GM12878 (cell line): ENCODE results near the gene MSANTD2.

Source experiments
- E2F4 ChIP-seq: IDR thresholded peaks from 2 replicates; pipeline ENCODE4 v1.6.1; 2012; ENCODE audit warnings: low read depth, low read length, improper control_type of control experiment
- POLR2A ChIP-seq: IDR thresholded peaks from 2 replicates; pipeline ENCODE4 v1.6.1; 2011; ENCODE audit warnings: low read depth, mild to moderate bottlenecking, low read length
- SMAD5 ChIP-seq: IDR thresholded peaks from 2 replicates; pipeline ENCODE4 v1.6.1; 2016; ENCODE audit warnings: antibody characterized with exemption, low read depth
- TCF7 ChIP-seq: IDR thresholded peaks from 2 replicates; pipeline ENCODE4 v1.6.1; 2014; ENCODE audit warnings: antibody characterized with exemption, borderline replicate concordance
- TF ChIP-seq, protein P1 (sequence below), 3 experiments: IDR thresholded peaks in 2 of 3; conservative IDR thresholded peaks in 1 of 3; 2 replicates each; pipeline ENCODE4 v1.5.1; 2011; ENCODE audit warnings: low read depth in 3 of 3, low read length in 3 of 3, mild to moderate bottlenecking in 3 of 3, control low read depth in 2 of 3, moderate library complexity in 2 of 3, inconsistent platforms in 1 of 3, mixed read lengths in 1 of 3; ENCODE audit not compliant: control insufficient read depth in 2 of 3, insufficient read depth in 1 of 3; ENCODE audit errors: extremely low read depth in 1 of 3

GRCh38 chr11:124748481-124749343 is 51.5 kb downstream of the MSANTD2 start:
- no peak for TF ChIP-seq TCF7
- TF ChIP-seq POLR2A, result no peak
- no peak for TF ChIP-seq SMAD5
- TF ChIP-seq E2F4, result no peak
- TF ChIP-seq, protein P1, sequence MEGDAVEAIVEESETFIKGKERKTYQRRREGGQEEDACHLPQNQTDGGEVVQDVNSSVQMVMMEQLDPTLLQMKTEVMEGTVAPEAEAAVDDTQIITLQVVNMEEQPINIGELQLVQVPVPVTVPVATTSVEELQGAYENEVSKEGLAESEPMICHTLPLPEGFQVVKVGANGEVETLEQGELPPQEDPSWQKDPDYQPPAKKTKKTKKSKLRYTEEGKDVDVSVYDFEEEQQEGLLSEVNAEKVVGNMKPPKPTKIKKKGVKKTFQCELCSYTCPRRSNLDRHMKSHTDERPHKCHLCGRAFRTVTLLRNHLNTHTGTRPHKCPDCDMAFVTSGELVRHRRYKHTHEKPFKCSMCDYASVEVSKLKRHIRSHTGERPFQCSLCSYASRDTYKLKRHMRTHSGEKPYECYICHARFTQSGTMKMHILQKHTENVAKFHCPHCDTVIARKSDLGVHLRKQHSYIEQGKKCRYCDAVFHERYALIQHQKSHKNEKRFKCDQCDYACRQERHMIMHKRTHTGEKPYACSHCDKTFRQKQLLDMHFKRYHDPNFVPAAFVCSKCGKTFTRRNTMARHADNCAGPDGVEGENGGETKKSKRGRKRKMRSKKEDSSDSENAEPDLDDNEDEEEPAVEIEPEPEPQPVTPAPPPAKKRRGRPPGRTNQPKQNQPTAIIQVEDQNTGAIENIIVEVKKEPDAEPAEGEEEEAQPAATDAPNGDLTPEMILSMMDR (IDR thresholded peaks at IDR 0.05 in 2 of 3, conservative IDR thresholded peaks at IDR 0.05 in 1 of 3; ENCODE audit: control insufficient read depth in 2 of 3, extremely low read depth in 1 of 3, insufficient read depth in 1 of 3, low read depth in 3 of 3, low read length in 3 of 3), result no peak
